GM12872 (cell line): Measurements from ENCODE around the gene WDR7.

Source experiments
- CTCF ChIP-seq: IDR thresholded peaks from 3 replicates; pipeline ENCODE4 v1.5.1; 2011; ENCODE audit warnings: low read depth, mild to moderate bottlenecking, low read length, moderate library complexity; ENCODE audit not compliant: insufficient read depth

Gene WDR7

GRCh38 chr18:57015451-57015850 is 364.3 kb downstream of the WDR7 start:
- no peak for TF ChIP-seq CTCF

GRCh38 chr18:57018845-57019244 is 367.7 kb downstream of the WDR7 start:
- no peak for TF ChIP-seq CTCF

- no peak for TF ChIP-seq CTCF
These were observed 371.6 kb downstream of the WDR7 start for GRCh38 chr18:57022716-57023115.

GRCh38 chr18:57023275-57023882 is 372.2 kb downstream of the WDR7 start:
- no peak for TF ChIP-seq CTCF

- TF ChIP-seq CTCF, result no peak
These were observed 374.4 kb downstream of the WDR7 start for GRCh38 chr18:57025540-57025939.

- TF ChIP-seq CTCF, result no peak
These were observed 375.2 kb downstream of the WDR7 start for GRCh38 chr18:57026316-57026715.

- no peak for TF ChIP-seq CTCF
These were observed 376.1 kb downstream of the WDR7 start for GRCh38 chr18:57027190-57027708.
